Measurements from ENCODE around the gene MBLAC1. TPM values are rescaled to one million over a fixed set of nuclear protein-coding genes. Genes with fewer than 3 reads are reported as not detected.
A peak's percentile ranks its signal among the peaks of the same experiment; 100 is the strongest.

MBLAC1 gene
- total and polyA plus RNA-seq, 9 of the 15 experiments (the other 6 are each of a cell fraction or from before 2014, with no cell fraction given), result 0.03 to 3.1 (median 0.52) TPM

DNA sequence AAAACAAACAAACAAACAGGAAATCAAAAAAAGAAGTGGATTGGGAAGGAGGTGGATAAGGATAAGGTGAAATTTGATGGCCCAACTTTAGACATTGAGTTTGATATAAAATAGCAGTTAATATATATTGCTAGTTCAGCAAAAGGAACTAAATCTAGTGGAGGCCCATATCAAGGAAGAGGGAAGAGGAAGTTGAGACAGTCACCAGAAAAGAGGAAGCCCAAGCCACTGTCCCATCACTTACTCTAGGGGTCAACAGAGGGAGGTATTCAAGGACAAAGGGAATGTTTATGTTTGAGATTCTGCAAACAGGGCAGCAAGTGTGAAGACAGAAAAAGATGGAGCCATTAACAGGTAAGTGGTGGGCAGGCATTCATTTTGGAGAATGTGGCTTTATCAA is 25.6 kb downstream of the MBLAC1 start (continued):
- TF ChIP-seq ZBTB11 (CRISPR knock-in tag; IDR thresholded peaks at IDR 0.05) (peak in 1 of 3 experiments; percentile 72; a peak in 2 of 6 replicates), RAD21 (CRISPR knock-in tag; conservative IDR thresholded peaks at IDR 0.05 in 1 of 2, IDR thresholded peaks at IDR 0.05 in 1 of 2) (peak in 1 of 2 experiments; percentile 13; a peak in 1 of 4 replicates), DPF2 (IDR thresholded peaks at IDR 0.05) (peak; percentile 30; the same call in 1 of the 2 replicates), RCOR1 (IDR thresholded peaks at IDR 0.05; ENCODE audit: borderline replicate concordance in 1 of 2, low read depth in 2 of 2, low read length in 2 of 2) (peak in 1 of 2 experiments; percentile 70; a peak in 2 of 4 replicates), ESRRA (IDR thresholded peaks at IDR 0.05; ENCODE audit: borderline replicate concordance, low read depth) (peak; percentile 99), ZNF316 (IDR thresholded peaks at IDR 0.05) (peak; percentile 93), FOXK2 (conservative IDR thresholded peaks at IDR 0.05 in 1 of 2, IDR thresholded peaks at IDR 0.05 in 1 of 2; ENCODE audit: low read depth in 2 of 2) (peak in 1 of 2 experiments; percentile 19; a peak in 1 of 4 replicates), MAFF (IDR thresholded peaks at IDR 0.05; ENCODE audit: low read length) (peak; percentile 83), STAT5A (IDR thresholded peaks at IDR 0.05; ENCODE audit: borderline replicate concordance, low read length) (no peak), ZNF23 (CRISPR knock-in tag; IDR thresholded peaks at IDR 0.05) (no peak), SMARCE1 (IDR thresholded peaks at IDR 0.05) (peak; percentile 77; the same call in 1 of the 2 replicates), CAMTA2 (CRISPR knock-in tag; conservative IDR thresholded peaks at IDR 0.05) (no peak), BRD4 (IDR thresholded peaks at IDR 0.05) (no peak), SMARCA5 (IDR thresholded peaks at IDR 0.05) (peak; percentile 39; the same call in 1 of the 2 replicates), PKNOX1 (IDR thresholded peaks at IDR 0.05) (peak; percentile 48; the same call in 1 of the 2 replicates), SPI1 (IDR thresholded peaks at IDR 0.05; ENCODE audit: borderline replicate concordance, low read depth, low read length) (peak; percentile 100)
- TF ChIP-seq, protein P1, sequence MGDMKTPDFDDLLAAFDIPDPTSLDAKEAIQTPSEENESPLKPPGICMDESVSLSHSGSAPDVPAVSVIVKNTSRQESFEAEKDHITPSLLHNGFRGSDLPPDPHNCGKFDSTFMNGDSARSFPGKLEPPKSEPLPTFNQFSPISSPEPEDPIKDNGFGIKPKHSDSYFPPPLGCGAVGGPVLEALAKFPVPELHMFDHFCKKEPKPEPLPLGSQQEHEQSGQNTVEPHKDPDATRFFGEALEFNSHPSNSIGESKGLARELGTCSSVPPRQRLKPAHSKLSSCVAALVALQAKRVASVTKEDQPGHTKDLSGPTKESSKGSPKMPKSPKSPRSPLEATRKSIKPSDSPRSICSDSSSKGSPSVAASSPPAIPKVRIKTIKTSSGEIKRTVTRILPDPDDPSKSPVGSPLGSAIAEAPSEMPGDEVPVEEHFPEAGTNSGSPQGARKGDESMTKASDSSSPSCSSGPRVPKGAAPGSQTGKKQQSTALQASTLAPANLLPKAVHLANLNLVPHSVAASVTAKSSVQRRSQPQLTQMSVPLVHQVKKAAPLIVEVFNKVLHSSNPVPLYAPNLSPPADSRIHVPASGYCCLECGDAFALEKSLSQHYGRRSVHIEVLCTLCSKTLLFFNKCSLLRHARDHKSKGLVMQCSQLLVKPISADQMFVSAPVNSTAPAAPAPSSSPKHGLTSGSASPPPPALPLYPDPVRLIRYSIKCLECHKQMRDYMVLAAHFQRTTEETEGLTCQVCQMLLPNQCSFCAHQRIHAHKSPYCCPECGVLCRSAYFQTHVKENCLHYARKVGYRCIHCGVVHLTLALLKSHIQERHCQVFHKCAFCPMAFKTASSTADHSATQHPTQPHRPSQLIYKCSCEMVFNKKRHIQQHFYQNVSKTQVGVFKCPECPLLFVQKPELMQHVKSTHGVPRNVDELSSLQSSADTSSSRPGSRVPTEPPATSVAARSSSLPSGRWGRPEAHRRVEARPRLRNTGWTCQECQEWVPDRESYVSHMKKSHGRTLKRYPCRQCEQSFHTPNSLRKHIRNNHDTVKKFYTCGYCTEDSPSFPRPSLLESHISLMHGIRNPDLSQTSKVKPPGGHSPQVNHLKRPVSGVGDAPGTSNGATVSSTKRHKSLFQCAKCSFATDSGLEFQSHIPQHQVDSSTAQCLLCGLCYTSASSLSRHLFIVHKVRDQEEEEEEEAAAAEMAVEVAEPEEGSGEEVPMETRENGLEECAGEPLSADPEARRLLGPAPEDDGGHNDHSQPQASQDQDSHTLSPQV (IDR thresholded peaks at IDR 0.05), result no peak
- TF ChIP-seq, protein P2, sequence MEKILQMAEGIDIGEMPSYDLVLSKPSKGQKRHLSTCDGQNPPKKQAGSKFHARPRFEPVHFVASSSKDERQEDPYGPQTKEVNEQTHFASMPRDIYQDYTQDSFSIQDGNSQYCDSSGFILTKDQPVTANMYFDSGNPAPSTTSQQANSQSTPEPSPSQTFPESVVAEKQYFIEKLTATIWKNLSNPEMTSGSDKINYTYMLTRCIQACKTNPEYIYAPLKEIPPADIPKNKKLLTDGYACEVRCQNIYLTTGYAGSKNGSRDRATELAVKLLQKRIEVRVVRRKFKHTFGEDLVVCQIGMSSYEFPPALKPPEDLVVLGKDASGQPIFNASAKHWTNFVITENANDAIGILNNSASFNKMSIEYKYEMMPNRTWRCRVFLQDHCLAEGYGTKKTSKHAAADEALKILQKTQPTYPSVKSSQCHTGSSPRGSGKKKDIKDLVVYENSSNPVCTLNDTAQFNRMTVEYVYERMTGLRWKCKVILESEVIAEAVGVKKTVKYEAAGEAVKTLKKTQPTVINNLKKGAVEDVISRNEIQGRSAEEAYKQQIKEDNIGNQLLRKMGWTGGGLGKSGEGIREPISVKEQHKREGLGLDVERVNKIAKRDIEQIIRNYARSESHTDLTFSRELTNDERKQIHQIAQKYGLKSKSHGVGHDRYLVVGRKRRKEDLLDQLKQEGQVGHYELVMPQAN (IDR thresholded peaks at IDR 0.05; ENCODE audit: borderline replicate concordance), result 0 out of 2 replicates have a peak, but pooled peaks have one; percentile 5
